DMS53 treated with DMSO at 0.1 percent for 48 hours (cell line): ENCODE results near the gene PTPRJ.

Experiments
- DNase-seq: peaks from one replicate; lab custom pipeline; 2025; ENCODE audit not compliant: unreplicated experiment; lab: John Stamatoyannopoulos, UW

PTPRJ gene

DNA sequence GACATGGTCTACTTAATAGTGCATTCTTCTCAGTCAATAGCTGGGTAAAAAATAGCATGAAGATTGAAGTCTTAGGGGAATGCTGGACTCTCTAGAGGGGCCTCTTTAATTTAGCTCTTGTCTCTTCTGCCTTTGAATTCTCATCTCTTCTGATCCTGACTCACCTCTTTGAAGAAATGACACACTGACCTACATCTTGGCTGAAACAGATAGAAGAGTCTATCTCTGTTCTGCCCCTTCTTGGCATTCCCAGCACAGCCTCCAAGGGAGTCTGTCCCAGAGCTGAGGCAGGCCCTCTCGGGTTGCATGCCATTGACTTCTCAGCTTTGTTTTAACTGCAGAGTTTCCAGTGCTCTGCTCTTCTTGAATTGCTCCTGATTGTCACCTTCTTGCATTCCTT is 55.7 kb downstream of the PTPRJ start:
- no peak for DNase-seq

DNA sequence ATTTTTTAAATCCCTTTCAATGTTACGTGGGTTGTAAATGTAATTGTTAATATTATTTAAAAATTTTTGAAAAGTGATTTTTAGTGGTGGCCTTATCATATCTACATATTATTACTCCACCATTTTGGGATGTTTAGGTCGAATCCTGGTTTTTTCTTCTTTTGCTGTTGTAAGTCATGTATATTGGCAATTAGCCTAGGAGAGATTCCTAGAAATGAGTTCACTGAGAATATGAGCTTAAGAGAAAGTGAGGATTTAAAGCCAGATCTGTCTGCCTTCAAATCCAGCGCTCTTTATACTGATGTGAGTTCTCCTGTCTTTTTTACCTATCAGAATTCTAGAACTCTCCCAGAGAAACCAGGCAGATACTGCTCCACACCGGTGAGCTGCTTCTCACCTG is 56.1 kb downstream of the PTPRJ start:
- no peak for DNase-seq

DNA sequence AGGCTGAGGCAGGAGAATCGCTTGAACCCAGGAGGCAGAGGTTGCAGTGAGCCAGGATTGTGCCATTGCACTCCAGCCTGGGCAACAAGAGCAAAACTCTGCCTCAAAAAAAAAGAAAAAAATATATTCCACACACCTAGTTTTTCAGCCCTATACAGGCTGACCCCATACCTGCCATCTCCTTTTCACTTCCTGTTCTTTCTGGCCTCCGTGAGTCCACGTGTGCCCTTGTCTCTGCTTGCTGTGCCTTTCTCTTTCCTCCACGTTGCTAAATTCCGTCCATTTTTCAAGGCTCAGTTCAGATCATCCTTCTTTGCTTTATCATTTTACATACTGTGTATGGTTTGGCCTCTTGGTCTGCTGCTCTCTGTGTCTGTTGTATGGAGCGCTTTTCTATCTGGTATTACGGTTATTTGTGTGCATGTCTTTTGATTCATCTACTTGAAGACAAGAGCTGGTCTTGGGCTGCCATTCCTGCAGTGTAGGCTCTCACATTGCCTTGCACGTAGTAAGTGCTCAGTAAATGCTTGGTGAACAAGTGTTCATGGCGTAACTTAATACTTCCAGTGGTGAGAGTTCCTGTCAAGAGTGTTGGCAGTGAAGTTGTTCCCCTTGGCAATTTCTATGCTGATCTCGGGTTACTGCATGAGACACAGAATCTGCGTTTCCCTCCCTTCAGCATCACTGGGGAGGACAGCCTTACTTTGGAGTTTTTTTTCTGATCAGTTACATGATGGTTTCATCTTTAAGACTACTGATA is 57.5 kb downstream of the PTPRJ start:
- no peak for DNase-seq

DNA sequence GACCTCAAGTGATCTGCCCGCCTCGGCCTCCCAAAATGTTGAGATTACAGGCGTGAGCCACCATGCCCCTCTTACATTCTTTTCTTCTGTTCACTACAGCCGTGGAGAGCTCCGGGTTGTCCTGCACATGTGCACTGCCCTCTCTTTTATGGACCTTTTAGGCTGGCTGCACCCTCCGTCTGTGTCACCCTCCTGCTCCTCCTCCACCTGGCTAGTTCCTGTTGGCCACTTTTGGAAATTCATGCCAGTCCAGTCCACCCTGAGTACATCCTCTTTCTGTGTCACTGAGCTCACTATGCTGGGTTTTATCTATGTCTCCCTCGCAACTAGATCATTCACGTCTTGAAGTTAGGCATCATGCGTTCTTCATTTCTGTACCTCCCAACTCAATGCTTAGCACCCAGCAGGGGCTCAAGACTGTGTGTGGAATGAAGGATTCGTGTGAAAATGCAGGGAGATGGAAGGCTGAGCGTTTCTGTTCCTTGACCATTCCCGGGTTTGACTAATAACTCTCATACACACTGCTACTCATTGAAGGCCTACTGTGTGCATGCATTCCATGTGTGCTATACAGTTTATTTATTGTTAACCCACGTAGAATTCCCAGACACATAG is 60.6 kb downstream of the PTPRJ start:
- no peak for DNase-seq

DNA sequence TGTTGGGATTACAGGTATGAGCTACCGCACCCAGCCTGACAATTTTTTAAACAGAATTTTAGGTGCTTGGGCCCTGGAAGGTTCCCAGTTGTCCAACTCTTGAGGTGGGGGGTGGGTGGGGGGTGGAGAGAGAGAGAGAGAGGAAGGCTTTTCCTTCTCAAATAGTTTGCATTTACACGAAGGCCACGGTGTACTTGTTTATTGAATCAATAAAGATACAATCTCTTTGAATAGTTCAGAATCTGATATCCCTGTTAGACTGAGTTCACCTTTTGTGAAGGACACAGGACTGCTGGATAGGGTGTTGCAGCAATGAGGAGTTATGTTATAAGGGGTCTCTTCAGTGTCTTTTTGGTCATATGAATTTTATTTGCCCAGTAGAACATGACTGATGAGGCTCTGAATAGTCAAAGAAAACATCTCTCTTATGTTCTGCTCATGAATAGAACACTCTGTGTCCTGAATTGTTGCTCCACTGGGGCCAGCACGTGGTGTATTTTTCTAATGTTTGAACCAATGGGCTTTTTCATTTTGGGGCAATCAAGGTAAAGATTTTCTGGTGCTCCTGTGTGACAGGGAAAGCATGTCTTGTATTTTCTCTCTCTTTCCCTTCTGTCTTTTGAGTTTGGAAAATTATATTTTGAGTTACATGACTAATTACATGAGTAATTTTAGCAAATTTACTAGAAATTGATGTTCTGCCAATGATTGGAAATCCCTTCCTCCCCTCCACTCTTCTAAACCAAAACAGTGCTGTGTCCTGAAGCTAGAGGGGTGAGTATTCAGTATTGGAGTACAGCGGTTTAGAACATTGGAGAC is 61.7 kb downstream of the PTPRJ start:
- DNase-seq: no peak

DNA sequence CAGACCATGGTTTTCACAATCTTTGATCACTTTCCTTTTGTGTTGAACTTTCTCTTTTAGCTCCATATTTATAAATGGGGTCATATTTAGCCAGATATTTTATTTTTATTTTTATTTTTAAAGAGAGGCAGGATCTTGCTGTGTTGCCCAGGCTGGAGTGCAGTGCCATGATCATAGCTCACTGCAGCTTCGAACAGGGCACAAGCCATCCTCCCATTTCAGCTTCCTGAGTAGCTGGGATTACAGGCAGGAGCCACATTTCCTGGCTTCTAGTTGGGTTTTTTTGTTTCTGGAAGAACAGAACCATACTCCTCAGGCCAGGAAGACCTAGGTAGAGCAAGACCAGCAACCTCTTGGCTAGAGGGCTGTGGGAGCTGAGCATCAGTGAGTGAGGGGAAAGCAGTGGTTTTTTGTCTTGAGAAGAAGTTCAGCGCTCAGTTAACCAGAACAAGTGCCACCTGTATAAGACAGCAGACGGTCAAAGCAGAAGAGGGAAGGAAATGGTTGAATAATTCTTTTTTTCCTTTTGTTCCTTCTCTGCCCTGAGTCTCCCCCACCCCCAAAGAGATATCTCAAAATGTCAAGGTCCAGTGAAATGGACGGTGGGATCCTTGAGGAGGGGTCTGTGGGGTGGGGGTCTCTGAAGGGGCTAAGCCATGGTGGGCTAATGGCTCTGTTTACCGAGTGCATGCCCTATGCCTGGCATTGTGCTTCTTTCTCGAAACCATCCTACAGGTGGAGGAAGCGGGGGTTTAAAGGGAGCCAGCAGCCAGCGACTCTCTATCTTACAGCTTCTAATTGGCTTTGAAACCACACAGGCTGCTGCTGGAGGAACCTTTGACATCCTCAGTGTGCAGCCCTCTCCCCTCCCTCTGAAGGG is 63.0 kb downstream of the PTPRJ start:
- DNase-seq: no peak

DNA sequence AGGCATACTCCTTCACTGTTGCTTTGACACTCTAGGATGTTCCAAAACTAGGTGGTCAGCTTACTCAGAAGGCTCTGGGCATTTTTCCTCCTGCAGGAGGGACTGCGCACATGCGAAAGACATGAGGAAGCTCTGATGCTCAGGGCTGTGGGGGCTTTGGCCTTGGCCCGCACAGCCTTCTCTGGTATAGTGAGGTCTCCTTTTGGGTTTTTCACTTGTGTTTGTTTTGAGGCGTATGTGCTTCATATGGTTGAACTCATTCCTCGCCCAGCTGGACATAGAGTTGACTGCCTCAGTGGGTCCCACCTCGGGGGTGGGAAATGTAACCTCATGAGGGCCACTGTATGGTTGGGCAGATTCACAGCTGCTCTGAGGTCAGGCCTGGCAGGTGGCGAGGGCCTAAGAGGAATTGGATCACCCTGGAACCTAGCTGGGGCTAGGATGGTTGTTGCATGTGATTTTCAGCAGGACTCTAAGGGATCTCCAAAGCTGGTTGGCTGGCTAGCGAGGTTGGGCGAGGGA is 63.7 kb downstream of the PTPRJ start:
- no peak for DNase-seq

DNA sequence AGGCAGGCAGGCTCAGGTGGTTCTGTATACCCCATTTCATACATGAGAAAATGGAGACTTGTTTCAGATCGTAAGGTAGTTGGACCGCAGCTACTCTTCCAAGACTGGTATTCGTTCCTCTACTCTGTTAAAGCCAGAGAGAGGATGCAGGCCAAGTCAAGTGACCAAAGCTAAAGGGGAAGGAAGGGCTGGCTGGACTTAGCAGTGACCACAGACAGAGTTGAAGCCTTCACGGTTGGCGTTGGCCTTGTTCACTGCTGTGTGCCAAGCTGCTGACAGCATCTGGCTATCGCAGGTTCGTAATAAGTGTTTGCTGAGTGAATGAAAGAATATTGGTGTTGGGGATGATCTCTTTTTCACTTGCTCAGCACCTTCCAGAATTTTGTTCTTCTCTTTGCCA is 64.2 kb downstream of the PTPRJ start:
- DNase-seq: no peak

DNA sequence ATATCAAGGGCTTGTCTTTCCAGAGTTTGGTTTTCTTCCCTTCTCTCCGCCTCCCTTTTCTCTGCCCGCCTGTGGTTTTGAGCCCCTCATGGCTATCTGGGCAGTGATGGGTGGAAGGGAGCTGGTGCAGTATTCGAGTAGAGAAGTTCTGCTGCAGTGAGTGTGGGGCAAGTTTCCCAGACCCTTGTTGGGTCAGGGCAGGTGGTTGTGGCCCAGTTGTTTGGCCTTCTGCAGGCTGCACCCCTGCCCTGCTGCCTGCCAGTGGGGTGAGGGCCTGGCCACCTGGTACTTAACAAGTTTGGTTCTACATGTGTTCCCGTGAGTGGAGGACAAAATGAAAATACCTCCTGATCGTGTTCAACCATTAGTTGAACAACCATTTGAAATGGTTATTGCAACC is 65.2 kb downstream of the PTPRJ start:
- no peak for DNase-seq

DNA sequence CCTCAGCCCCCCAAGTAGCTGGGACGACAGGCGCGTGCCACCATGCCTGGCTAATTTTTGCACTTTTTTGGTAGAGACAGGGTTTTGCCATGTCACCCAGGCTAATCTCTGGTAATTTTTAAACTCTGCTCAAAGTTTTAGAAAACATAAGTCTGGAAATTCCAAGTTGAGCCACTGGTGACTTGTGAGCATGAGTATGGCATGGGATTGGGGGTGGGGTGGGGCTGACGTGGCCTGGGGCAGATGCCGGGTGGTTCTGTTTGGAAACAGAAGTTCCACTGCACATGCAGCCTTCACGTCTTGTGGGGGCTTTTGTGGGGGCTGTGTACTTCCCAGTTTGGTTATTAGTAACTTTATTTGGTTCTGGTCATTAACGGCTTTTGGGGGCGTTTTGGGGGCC is 67.3 kb downstream of the PTPRJ start:
- DNase-seq: no peak

DNA sequence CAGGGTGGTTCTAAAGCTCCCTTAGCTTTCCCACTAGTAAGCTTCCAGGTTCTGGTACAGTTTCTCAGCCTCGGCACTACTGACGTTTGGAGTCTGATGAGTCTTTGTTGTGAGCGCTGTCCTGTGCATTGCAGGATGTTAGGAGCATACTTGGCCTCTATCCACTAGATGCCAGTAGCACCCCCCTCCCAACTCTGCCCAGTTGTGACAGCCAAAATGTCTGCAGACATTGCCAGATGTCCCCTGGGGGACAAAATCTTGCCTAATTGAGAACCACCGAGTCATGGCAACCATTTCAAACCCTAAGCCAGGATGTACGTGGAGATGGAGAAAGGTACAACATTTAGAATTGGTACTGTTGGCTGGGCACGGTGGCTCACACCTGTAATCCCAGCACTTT is 68.7 kb downstream of the PTPRJ start:
- no peak for DNase-seq

DNA sequence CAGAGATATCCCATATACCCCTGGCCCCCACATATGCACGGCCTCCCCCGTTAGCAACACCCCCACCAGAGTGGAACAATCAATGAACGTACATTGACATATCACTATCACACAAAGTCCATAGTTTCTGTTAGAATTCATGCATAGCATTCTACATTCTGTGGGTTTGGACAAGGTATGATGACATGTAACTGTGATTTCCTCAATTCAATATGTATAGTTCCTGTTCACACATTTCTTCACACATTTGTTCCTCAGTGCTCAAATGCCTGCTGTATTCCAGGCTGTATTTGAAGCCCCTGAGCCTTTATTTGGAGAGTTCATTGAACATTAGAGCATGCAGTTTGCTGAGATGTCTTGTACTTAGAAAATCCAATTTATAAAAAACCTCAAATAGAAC is 69.9 kb downstream of the PTPRJ start:
- DNase-seq: no peak

DNA sequence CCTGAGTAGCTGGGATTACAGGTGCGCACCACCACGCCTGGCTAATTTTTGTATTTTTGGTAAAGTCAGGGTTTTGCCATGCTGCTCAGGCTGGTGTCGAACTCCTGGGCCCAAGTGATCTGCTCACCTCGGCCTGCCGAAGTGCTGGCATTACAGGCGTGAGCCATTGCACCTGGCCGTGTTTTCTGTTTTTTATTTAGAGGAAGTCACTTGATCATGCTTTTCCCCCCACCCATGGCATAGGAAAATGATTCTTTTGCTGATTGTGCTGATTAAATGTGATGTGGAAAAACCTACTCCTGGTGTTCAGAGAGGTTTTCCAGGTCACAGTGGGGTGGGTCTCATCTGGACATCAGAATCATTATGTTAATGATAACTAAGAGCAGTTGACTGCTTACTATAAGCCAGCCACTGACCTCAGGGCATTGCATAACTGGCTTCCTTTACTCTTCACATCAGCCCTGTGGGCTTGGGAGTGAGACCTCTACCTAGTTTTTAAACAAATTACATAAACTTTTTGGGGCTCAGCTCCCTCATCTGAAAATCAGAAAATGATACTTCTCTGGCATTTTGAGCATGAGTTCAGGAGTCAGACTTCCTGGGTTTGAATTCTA is 71.0 kb downstream of the PTPRJ start:
- no peak for DNase-seq

DNA sequence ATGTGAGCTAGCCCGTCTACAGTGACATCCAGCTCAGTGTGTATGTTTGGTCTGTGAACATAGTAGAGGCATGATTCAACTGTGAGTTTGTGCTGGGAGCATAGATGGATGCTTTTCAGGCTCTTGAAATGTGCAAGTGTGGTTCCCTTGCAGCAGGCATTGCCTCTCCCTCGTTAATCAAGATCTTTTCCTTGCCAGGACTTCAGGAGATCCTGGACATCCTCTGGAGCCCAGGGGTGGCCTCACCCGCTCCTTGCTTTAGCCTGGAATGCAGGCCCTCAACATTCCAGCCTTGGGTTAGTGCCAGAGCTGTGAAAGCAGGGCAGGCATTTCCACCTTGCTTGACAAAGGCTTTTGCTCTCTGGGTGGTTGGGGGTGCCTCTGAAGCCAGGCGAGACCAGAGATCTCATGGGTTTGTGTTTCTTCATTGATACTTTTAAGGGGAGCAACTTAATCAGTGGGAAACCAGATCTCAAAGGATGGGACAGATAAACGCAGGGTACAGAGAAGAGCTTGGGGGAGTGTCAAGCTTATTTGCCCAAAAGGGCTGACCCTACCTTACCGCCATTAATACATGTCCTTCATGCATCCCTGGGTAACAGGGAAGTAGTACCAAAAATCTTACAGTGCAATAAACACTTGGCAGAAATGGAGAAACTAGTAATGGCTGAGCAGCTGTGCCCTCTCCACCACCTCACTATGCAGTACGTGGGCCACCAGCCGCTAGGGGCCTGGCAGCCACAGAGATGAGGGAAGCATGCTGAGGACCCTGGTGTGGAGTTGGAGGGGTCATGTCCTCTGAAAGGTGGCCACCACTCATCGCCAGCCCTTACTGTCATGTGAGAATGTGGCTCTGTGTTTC is 72.1 kb downstream of the PTPRJ start:
- no peak for DNase-seq

DNA sequence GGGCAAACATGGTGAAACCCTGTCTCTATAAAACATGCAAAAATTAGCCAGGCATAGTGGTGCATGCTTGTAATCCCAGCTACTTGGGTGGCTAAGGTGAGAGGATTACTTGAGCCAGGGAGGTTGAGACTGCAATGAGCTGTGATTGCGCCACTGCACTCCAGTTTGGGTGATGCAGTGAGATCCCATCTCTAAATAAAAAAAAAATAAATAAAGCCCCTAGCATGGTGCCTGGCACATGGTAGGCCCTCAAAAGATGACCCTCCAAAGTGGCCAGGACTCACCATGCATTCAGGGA is 74.6 kb downstream of the PTPRJ start:
- no peak for DNase-seq

DNA sequence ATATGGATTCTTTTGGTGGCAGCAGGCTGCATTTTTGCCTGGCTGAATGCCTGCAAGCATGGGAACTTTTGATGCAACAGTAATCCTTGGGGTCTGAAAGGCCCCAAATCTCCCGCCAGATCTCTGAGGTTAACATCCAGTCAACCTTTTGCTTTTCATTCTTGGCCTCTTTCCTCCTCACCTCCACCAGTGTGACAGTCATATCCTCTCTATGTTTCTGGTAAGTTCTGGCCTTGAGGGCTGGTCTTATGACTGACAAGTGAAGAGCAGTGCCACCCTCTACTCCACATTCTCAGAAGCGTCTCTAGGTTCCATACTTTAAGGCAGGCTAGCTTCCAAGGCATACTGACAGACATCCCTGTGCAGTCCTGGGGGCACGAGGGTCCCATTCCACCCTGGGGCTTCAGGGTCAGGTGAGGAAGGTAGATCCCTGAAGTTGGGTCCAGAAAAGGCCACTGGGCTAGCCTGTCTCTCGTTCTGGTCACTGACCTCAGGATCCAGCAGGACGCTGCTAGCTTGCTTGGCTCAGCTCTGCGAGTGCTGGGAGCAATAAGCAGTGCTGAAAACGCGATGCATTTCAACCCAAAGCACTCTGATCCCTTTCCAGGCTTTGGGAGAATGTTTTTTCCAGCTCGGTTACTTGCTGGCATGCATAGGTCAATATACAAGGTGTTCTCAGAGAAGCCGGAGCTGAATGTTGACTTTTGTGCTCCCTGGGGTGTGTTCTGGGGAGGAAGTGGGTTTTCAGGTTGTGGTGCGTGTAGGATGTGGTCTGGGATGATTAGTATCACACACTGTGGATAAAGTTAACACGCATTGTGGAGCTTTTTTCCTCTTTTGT is 75.2 kb downstream of the PTPRJ start:
- DNase-seq: no peak

DNA sequence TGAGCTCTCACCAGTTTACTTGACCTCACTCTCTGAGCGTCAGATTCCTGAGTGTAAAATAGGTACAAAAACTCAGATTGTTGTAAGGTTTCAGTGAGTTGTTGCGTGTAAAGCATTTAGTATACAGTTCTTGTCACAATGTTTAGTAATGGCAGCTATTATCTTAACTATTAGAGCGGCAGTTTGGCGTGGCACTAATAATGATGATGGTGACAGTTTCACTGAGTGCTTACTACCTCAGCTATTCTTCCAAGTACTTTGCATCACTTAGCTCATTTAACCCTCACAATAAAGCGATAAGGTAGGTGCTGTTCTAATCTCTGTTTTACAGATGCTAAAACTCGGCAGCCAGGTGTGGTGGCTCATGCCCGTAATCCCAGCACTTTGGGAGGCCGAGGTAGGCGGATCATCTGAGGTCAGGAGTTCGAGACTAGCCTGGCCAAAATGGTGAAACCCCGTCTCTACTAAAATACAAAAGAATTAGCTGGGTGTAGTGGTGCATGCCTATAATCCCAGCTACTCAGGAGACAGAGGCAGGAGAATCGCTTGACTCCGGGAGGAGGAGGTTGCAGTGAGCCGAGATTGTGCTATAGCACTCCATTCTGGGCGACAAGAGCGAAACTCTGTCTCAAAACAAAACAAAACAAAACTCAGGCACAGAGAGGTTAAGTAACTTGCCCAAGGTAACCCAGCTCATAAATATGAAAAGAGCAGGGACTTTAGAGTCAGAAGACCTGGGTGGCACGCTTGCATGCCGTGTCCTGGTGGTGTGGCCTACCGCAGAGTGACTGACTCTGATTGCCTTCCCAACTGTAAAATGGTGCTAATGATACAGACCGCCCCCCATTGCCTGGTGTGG is 76.2 kb downstream of the PTPRJ start:
- no peak for DNase-seq

DNA sequence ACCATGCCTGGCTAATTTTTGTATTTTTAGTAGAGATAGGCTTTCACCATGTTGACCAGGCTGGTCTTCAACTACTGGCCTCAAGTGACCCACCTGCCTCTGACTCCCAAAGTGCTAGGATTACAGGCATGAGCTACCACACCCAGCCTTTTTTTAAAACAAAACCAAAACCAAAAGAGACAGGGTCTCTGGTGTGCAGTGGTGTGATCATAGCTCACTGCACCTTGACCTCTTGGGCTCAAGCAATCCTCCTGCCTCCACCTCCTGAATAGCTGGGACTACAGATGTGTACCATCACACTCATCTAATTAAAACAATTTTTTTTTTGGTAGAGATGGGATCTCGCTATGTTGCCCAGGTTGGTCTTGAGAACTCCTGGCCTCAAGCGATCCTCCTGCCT is 77.7 kb downstream of the PTPRJ start:
- no peak for DNase-seq
